Activated CD8-positive, alpha-beta T cell treated with anti-CD3 and anti-CD28 coated beads, Interleukin-2, amount 10 ng/mL, durations not matched to agents 7 days and 5 days (primary cell): ENCODE data around the gene KLK15. TPM values are rescaled to one million over a fixed set of nuclear protein-coding genes. Genes with fewer than 3 reads are reported as not detected.
A peak's percentile ranks its signal among the peaks of the same experiment; 100 is the strongest.

ENCODE experiments used
- ATAC-seq: fragments of 150-1000 bp; cut with Tn5 transposase; one replicate; pipeline ENCODE4 v1.10.0; 2021; ENCODE audit warnings: moderate library complexity
- CTCF ChIA-PET: fragments of 350-600 bp; sonication (Branson Sonifier 250); formaldehyde crosslinking; loops from one replicate; lab custom pipeline; 2021; ENCODE audit warnings: antibody characterized with exemption; lab: Charles Lee
- POLR2A ChIA-PET: fragments of 350-600 bp; sonication (Branson Sonifier 250); formaldehyde crosslinking; loops from one replicate; lab custom pipeline; 2021; ENCODE audit warnings: antibody characterized with exemption; lab: Charles Lee
- DNase-seq: peaks from one replicate; pipeline ENCODE4 v3.0.0-alpha.2; 2020
- H3K27ac Mint-ChIP-seq: one replicate; pipeline ENCODE4 v1.8.0; 2021; ENCODE audit warnings: mild to moderate bottlenecking, mixed read lengths
- H3K27me3 Mint-ChIP-seq: one replicate; pipeline ENCODE4 v1.8.0; 2021; ENCODE audit warnings: low read depth, mixed read lengths
- H3K36me3 Mint-ChIP-seq: one replicate; pipeline ENCODE4 v1.8.0; 2021; ENCODE audit warnings: low read depth, mixed read lengths
- H3K4me1 Mint-ChIP-seq: one replicate; pipeline ENCODE4 v1.8.0; 2021; ENCODE audit warnings: low read depth, mixed read lengths
- H3K4me3 Mint-ChIP-seq: one replicate; pipeline ENCODE4 v1.8.0; 2021; ENCODE audit warnings: mild to moderate bottlenecking, mixed read lengths
- H3K9me3 Mint-ChIP-seq: one replicate; pipeline ENCODE4 v1.8.0; 2022; ENCODE audit warnings: mixed read lengths; ENCODE audit not compliant: insufficient read depth
- total RNA-seq, 2 experiments: library from RNA; stranded (reverse); gene quantifications; one replicate each; pipeline ENCODE4 v1.2.3, GENCODE V29; 2021

Gene KLK15
- total RNA-seq, 2 experiments from 2014 or later: not detected

GRCh38 chr19:50798659-50799546 lies 34.5 kb downstream of the KLK15 start:
- POLR2A ChIA-PET: no interaction called here
- CTCF ChIA-PET: no interaction called here
- no peak overlapping the region for H3K27ac Mint-ChIP-seq
- no peak for DNase-seq
- no peak for ATAC-seq
- H3K4me3 Mint-ChIP-seq: no peak overlapping the region
- peaks cover 29% of the 10 kb centered on the region for H3K4me1 Mint-ChIP-seq
- H3K9me3 Mint-ChIP-seq: no peaks in the 10 kb centered on the region
- no peaks in the 10 kb centered on the region for H3K27me3 Mint-ChIP-seq
- peaks cover 42% of the 10 kb centered on the region for H3K36me3 Mint-ChIP-seq

- Mint-ChIP-seq H3K27me3 (no peaks in the 10 kb centered on the region), H3K27ac (no peak overlapping the region)
- CTCF ChIA-PET: no interaction called here
Measured at GRCh38 chr19:50797781-50798658, 35.4 kb downstream of the KLK15 start.

DNA sequence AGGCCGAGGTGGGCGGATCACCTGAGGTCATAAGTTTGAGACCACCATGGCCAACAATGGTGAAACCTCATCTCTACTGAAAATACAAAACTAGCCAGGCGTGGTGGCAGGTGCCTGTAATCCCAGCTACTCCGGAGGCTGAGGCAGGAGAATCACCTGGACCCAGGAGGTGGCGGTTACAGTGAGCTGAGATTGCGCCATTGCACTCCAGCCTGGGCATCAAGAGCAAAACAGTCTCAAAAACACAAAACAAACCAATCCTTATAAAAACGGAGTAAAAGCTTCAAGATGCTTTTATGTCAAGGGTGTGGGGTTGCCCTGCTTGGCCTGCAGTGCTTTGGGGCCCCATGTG lies 36.0 kb downstream of the KLK15 start:
- CTCF ChIA-PET: no interaction called here

More at GRCh38 chr19:50797781-50798658, 35.4 kb downstream of the KLK15 start:
- DNase-seq: no peak
- Mint-ChIP-seq H3K9me3 (no peaks in the 10 kb centered on the region), H3K36me3 (peaks cover 35% of the 10 kb centered on the region), H3K4me3 (no peak overlapping the region), H3K4me1 (peaks cover 29% of the 10 kb centered on the region)
- no peak for ATAC-seq
- POLR2A ChIA-PET: interaction anchor here (0.6 kb wide), 1 partner anchor 73 kb away, joined by 4 read pairs; no protein-coding TSS in a partner anchor

GRCh38 chr19:50796634-50797428 lies 36.5 kb downstream of the KLK15 start:
- H3K27me3 Mint-ChIP-seq: no peaks in the 10 kb centered on the region
- H3K4me1 Mint-ChIP-seq: peaks cover 17% of the 10 kb centered on the region
- ChIA-PET POLR2A (no interaction called here), CTCF (no interaction called here)
- DNase-seq (no peak), ATAC-seq (no peak)
- no peak overlapping the region for H3K27ac Mint-ChIP-seq
- peaks cover 25% of the 10 kb centered on the region for H3K36me3 Mint-ChIP-seq
- H3K4me3 Mint-ChIP-seq: no peak overlapping the region
- H3K9me3 Mint-ChIP-seq: no peaks in the 10 kb centered on the region

More for the DNA sequence above, 36.0 kb downstream of the KLK15 start:
- POLR2A ChIA-PET: interaction anchor here (0.6 kb wide), 1 partner anchor 72 kb away, joined by 4 read pairs; no protein-coding TSS in a partner anchor
- Mint-ChIP-seq H3K4me3 (no peak overlapping the region), H3K9me3 (no peaks in the 10 kb centered on the region), H3K36me3 (peaks cover 31% of the 10 kb centered on the region), H3K27me3 (no peaks in the 10 kb centered on the region), H3K4me1 (peaks cover 23% of the 10 kb centered on the region), H3K27ac (no peak overlapping the region)
- no peak for ATAC-seq
- DNase-seq: no peak

DNA sequence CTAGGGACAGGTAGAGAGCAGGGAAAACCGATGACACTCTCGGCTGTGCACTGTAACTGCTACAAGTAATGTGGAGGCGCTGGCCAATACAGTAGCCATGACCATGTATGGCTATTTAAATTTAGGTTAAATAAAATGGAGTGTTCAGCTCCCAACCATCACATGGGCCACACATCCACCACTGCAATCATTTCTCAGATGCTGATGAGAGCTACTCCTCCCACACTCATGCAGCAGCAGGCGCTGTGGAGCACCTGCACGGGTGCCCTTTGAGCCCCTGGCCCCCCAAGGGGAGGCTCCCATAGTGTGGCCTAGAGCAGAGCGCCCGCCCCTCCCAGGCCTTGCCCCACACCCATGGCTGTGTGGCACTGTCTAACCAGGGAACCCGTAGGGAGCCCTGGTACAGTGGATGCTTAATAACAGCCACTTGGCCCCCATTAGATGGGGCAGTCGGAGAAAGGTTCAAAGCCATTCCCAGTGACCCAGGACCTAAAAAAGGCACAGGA lies 37.2 kb downstream of the KLK15 start:
- Mint-ChIP-seq H3K27ac (no peak overlapping the region), H3K9me3 (no peaks in the 10 kb centered on the region), H3K4me3 (no peak overlapping the region), H3K27me3 (no peaks in the 10 kb centered on the region), H3K4me1 (peaks cover 14% of the 10 kb centered on the region), H3K36me3 (peaks cover 22% of the 10 kb centered on the region)
- DNase-seq: no peak
- ChIA-PET POLR2A (interaction anchor here (5.0 kb wide), 1 partner anchor 8 kb away, joined by 29 read pairs; no protein-coding TSS in a partner anchor), CTCF (interaction anchor here (0.6 to 1.0 kb wide), 2 partner anchors 12 to 126 kb away, joined by 3 to 4 read pairs; no protein-coding TSS in a partner anchor)
- no peak for ATAC-seq

DNA sequence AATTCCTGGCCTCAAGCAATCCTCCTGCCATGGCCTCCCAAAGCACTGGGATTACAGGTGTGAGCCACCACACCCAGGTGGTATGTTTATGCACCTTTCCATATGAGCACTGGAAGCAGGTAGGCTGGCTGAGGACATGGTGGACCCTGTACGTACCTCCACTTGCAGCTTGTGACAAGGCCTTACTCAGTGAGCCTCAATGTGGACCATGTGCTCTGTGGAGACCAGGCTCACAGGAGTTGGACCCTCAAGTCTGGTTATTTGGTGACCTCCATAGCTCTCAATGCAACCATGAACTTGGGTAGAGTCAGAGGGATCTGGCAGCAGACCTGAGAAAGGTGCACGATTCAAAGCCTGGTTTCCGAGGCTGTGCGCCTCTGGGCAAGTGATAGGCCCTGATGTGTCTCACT lies 37.7 kb downstream of the KLK15 start:
- Mint-ChIP-seq H3K4me1 (peaks cover 9% of the 10 kb centered on the region), H3K27ac (no peak overlapping the region), H3K36me3 (peaks cover 17% of the 10 kb centered on the region), H3K9me3 (no peaks in the 10 kb centered on the region), H3K4me3 (no peak overlapping the region), H3K27me3 (no peaks in the 10 kb centered on the region)
- CTCF ChIA-PET: interaction anchor here (0.6 to 1.0 kb wide), 2 partner anchors 12 to 126 kb away, joined by 3 to 4 read pairs; no protein-coding TSS in a partner anchor
- DNase-seq (no peak), ATAC-seq (no peak)
- POLR2A ChIA-PET: interaction anchor here (0.7 to 5.0 kb wide), 2 partner anchors 9 to 373 kb away, joined by 3 to 29 read pairs; no protein-coding TSS in a partner anchor

- ChIA-PET POLR2A (interaction anchor here (0.7 to 5.0 kb wide), 2 partner anchors 9 to 373 kb away, joined by 3 to 29 read pairs; no protein-coding TSS in a partner anchor), CTCF (interaction anchor here (0.7 to 1.0 kb wide), 2 partner anchors 127 kb away, joined by 3 read pairs; no protein-coding TSS in a partner anchor)
- Mint-ChIP-seq H3K4me3 (no peak overlapping the region), H3K27me3 (no peaks in the 10 kb centered on the region), H3K9me3 (no peaks in the 10 kb centered on the region), H3K36me3 (peaks cover 14% of the 10 kb centered on the region), H3K4me1 (peaks cover 6% of the 10 kb centered on the region), H3K27ac (no peak overlapping the region)
- ATAC-seq (peak; percentile 20), DNase-seq (no peak)
Measured at GRCh38 chr19:50794876-50795663, 38.3 kb downstream of the KLK15 start.

DNA sequence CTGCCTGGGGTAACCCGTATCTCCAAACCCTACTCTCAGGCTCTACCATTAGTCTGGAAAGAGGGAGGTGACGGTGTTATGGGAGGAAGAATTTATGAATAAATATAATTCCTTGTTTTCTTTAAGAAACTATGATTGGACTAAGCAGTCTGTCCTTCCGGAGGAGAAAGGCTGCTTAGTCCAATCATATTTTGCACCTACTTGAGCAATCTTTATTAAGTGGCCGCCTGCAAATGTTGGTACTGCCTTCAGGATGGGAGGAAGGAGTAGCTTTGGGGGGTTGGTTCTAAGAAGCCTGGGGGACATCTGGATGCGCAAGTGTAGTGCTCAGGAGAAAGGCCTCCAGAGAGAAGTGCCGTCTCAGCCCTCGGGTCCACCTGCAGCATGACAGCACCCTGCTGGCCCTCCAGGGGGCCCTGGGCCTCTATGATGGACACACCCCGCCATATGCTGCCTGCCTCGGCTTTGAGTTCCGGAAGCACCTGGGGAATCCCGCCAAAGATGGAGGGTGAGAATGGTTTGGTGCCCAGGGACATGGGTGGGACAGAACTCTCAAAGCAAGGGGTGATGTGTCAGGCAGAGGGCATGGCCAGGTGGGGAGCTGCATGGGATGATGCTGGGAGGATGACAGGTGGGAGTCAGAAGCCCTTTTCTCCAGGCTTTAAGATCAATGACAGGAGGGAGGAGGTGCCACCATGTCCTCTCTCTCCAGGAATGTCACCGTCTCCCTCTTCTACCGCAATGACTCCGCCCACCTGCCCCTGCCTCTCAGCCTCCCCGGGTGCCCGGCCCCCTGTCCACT lies 39.1 kb downstream of the KLK15 start:
- CTCF ChIA-PET: interaction anchor here (0.7 kb wide), 1 partner anchor 128 kb away, joined by 3 read pairs; no protein-coding TSS in a partner anchor
- no peaks in the 10 kb centered on the region for H3K9me3 Mint-ChIP-seq
- H3K27ac Mint-ChIP-seq: no peak overlapping the region
- H3K36me3 Mint-ChIP-seq: peaks cover 12% of the 10 kb centered on the region
- POLR2A ChIA-PET: interaction anchor here (0.6 to 5.0 kb wide), 3 partner anchors 8 to 250 kb away, joined by 3 to 29 read pairs (median 3); no protein-coding TSS in a partner anchor
- H3K4me3 Mint-ChIP-seq: no peak overlapping the region
- ATAC-seq: peak; percentile 24
- no peak for DNase-seq
- peaks cover 4% of the 10 kb centered on the region for H3K4me1 Mint-ChIP-seq
- H3K27me3 Mint-ChIP-seq: no peaks in the 10 kb centered on the region

GRCh38 chr19:50793558-50794065 lies 39.8 kb downstream of the KLK15 start:
- no peak overlapping the region for H3K27ac Mint-ChIP-seq
- no peaks in the 10 kb centered on the region for H3K27me3 Mint-ChIP-seq
- CTCF ChIA-PET: interaction anchor here (0.9 to 1.1 kb wide), 2 partner anchors 69 to 256 kb away, joined by 3 to 4 read pairs; no protein-coding TSS in a partner anchor
- DNase-seq: no peak
- POLR2A ChIA-PET: interaction anchor here (0.6 to 5.0 kb wide), 3 partner anchors 9 to 249 kb away, joined by 3 to 29 read pairs (median 3); no protein-coding TSS in a partner anchor
- H3K9me3 Mint-ChIP-seq: no peaks in the 10 kb centered on the region
- peaks cover 4% of the 10 kb centered on the region for H3K4me1 Mint-ChIP-seq
- peaks cover 12% of the 10 kb centered on the region for H3K36me3 Mint-ChIP-seq
- H3K4me3 Mint-ChIP-seq: no peak overlapping the region
- ATAC-seq: no peak
